H9 (cell line): Measurements from ENCODE around the gene WDR91. TPM values are rescaled to one million over a fixed set of nuclear protein-coding genes. Genes with fewer than 3 reads are reported as not detected.

Experiments
- DNase-seq: peaks from one replicate; pipeline ENCODE4 v3.0.0-alpha.2; 2017
- H2AFZ ChIP-seq: one replicate; pipeline ENCODE4 v1.6.1; 2013; ENCODE audit warnings: mild to moderate bottlenecking, low read length, control low read depth, moderate library complexity
- H2AK5ac ChIP-seq: 2 replicates; pipeline ENCODE4 v1.6.1; 2013; ENCODE audit warnings: low read length, control low read depth, mixed read lengths; ENCODE audit not compliant: insufficient read length
- H2BK120ac ChIP-seq: one replicate; pipeline ENCODE4 v1.6.1; 2013; ENCODE audit warnings: low read depth, mild to moderate bottlenecking, low read length, control low read depth, inconsistent platforms; ENCODE audit not compliant: poor library complexity, severe bottlenecking
- H2BK12ac ChIP-seq: 2 replicates; pipeline ENCODE4 v1.6.1; 2013; ENCODE audit warnings: low read length, control low read depth, mixed read lengths, low read depth; ENCODE audit not compliant: insufficient read length
- H2BK15ac ChIP-seq: 2 replicates; pipeline ENCODE4 v1.6.1; 2013; ENCODE audit warnings: low read depth, low read length, control low read depth
- H2BK20ac ChIP-seq: one replicate; pipeline ENCODE4 v1.6.1; 2013; ENCODE audit warnings: low read depth, mild to moderate bottlenecking, low read length, control low read depth, inconsistent platforms; ENCODE audit not compliant: poor library complexity, severe bottlenecking
- H2BK5ac ChIP-seq: 2 replicates; pipeline ENCODE4 v1.6.1; 2013; ENCODE audit warnings: low read length, control low read depth, mixed read lengths; ENCODE audit not compliant: insufficient read length
- H3K14ac ChIP-seq: 2 replicates; pipeline ENCODE4 v1.6.1; 2013; ENCODE audit warnings: low read length, control low read depth; ENCODE audit not compliant: insufficient read depth
- H3K18ac ChIP-seq: 2 replicates; pipeline ENCODE4 v1.6.1; 2013; ENCODE audit warnings: low read depth, mild to moderate bottlenecking, mixed read lengths, low read length, control low read depth; ENCODE audit not compliant: insufficient read length
- H3K23ac ChIP-seq: 2 replicates; pipeline ENCODE4 v1.6.1; 2013; ENCODE audit warnings: low read length, control low read depth, mixed read lengths, low read depth; ENCODE audit not compliant: insufficient read length
- H3K23me2 ChIP-seq: 2 replicates; pipeline ENCODE4 v1.6.1; 2013; ENCODE audit warnings: low read depth, mild to moderate bottlenecking, mixed read lengths, low read length, control low read depth; ENCODE audit not compliant: insufficient read length, poor library complexity, severe bottlenecking
- H3K27ac ChIP-seq: 2 replicates; pipeline ENCODE4 v1.5.1; 2013; ENCODE audit warnings: low read length, control low read depth, mixed read lengths, low read depth; ENCODE audit not compliant: insufficient read length
- H3K27me3 ChIP-seq: 2 replicates; pipeline ENCODE4 v1.6.1; 2013; ENCODE audit warnings: low read length, control low read depth, inconsistent platforms; ENCODE audit not compliant: insufficient read depth
- H3K4ac ChIP-seq: 2 replicates; pipeline ENCODE4 v1.6.1; 2013; ENCODE audit warnings: low read depth, mild to moderate bottlenecking, control low read depth, inconsistent platforms, low read length, moderate library complexity
- H3K4me1 ChIP-seq: 2 replicates; pipeline ENCODE4 v1.6.1; 2013; ENCODE audit warnings: low read length, control low read depth, inconsistent platforms; ENCODE audit not compliant: insufficient read depth
- H3K4me2 ChIP-seq: 2 replicates; pipeline ENCODE4 v1.6.1; 2013; ENCODE audit warnings: low read length, control low read depth, mixed read lengths; ENCODE audit not compliant: insufficient read length, insufficient read depth
- H3K56ac ChIP-seq: 2 replicates; pipeline ENCODE4 v1.6.1; 2013; ENCODE audit warnings: low read depth, mild to moderate bottlenecking, mixed read lengths, low read length, control low read depth; ENCODE audit not compliant: insufficient read length
- H3K79me1 ChIP-seq: 2 replicates; pipeline ENCODE4 v1.6.1; 2013; ENCODE audit warnings: low read depth, mild to moderate bottlenecking, moderate library complexity, low read length, control low read depth, inconsistent platforms; ENCODE audit not compliant: insufficient read depth, poor library complexity, severe bottlenecking
- H3K79me2 ChIP-seq: 2 replicates; pipeline ENCODE4 v1.6.1; 2013; ENCODE audit warnings: low read length, control low read depth, inconsistent platforms; ENCODE audit not compliant: insufficient read depth
- H3K9ac ChIP-seq: 2 replicates; pipeline ENCODE4 v1.6.1; 2013; ENCODE audit warnings: low read length, control low read depth, mixed read lengths; ENCODE audit not compliant: insufficient read length; ENCODE audit errors: extremely low read depth
- H3K9me3 ChIP-seq: one replicate; pipeline ENCODE4 v1.6.1; 2013; ENCODE audit warnings: low read depth, low read length, inconsistent platforms; ENCODE audit not compliant: control insufficient read depth
- H3T11ph ChIP-seq: one replicate; pipeline ENCODE4 v1.6.1; 2013; ENCODE audit warnings: mild to moderate bottlenecking, low read length, control low read depth, inconsistent platforms
- H4K20me1 ChIP-seq: one replicate; pipeline ENCODE4 v1.6.1; 2013; ENCODE audit not compliant: control insufficient read depth, insufficient read length, insufficient read depth
- H4K5ac ChIP-seq: 2 replicates; pipeline ENCODE4 v1.6.1; 2013; ENCODE audit warnings: low read depth, mild to moderate bottlenecking, mixed read lengths, low read length, control low read depth; ENCODE audit not compliant: insufficient read length
- H4K8ac ChIP-seq: replicated peaks from 2 replicates; pipeline ENCODE4 v1.6.1; 2013; ENCODE audit warnings: low read length, control low read depth, mixed read lengths, low read depth; ENCODE audit not compliant: insufficient read length
- H4K91ac ChIP-seq: 2 replicates; pipeline ENCODE4 v1.6.1; 2013; ENCODE audit warnings: low read depth, mild to moderate bottlenecking, moderate library complexity, mixed read lengths, low read length, control low read depth; ENCODE audit not compliant: insufficient read length
- H3K27ac Mint-ChIP-seq, 3 experiments: 2 replicates in 2 of 3; 3 replicates in 1 of 3; pipeline ENCODE4 v1.8.0; 2020 to 2021; ENCODE audit warnings: mixed read lengths in 3 of 3, mild to moderate bottlenecking in 1 of 3, moderate library complexity in 1 of 3
- H3K27me3 Mint-ChIP-seq: 2 replicates; pipeline ENCODE4 v1.8.0; 2021; ENCODE audit warnings: low read depth, mild to moderate bottlenecking, moderate library complexity, mixed read lengths
- H3K36me3 Mint-ChIP-seq, 3 experiments: 2 replicates in 2 of 3; 3 replicates in 1 of 3; pipeline ENCODE4 v1.8.0; 2020 to 2021; ENCODE audit warnings: low read depth in 3 of 3, mixed read lengths in 3 of 3; ENCODE audit not compliant: insufficient read depth in 1 of 3
- H3K4me1 Mint-ChIP-seq, 2 experiments: 2 replicates each; pipeline ENCODE4 v1.8.0; 2020; ENCODE audit warnings: mixed read lengths in 2 of 2
- H3K4me3 Mint-ChIP-seq, 2 experiments: 2 replicates in 1 of 2; 3 replicates in 1 of 2; pipeline ENCODE4 v1.8.0; 2020 to 2021; ENCODE audit warnings: mild to moderate bottlenecking in 2 of 2, mixed read lengths in 2 of 2, moderate library complexity in 1 of 2
- H3K9me3 Mint-ChIP-seq, 2 experiments: 2 replicates in 1 of 2; 3 replicates in 1 of 2; pipeline ENCODE4 v1.8.0; 2020; ENCODE audit warnings: mild to moderate bottlenecking in 2 of 2, mixed read lengths in 2 of 2, moderate library complexity in 1 of 2
- CTCF ChIP-seq: fragments of 200-600 bp; sonication (generic); conservative IDR thresholded peaks from 3 replicates; pipeline ENCODE4 v1.8.0; 2021; ENCODE audit warnings: antibody characterized with exemption, mild to moderate bottlenecking
- WGBS: extraction: QIAGEN DNeasy Blood & Tissue Kit; methylation state at CpG from one replicate; pipeline ENCODE4 v1.1.7; 2013; ENCODE audit warnings: missing lambda C conversion rate, low lambda C conversion rate, mixed read lengths; ENCODE audit not compliant: insufficient read length; ENCODE audit errors: extremely low coverage; 5-methylcytosine and 5-hydroxymethylcytosine counted together
- total RNA-seq: library from RNA; stranded (reverse); gene quantifications from 2 replicates; pipeline ENCODE4 v1.2.1, GENCODE V29; 2021

The WDR91 gene
- total RNA-seq, 1 experiment from 2014 or later = 9.4 TPM

- no peak overlapping the region for H3K56ac ChIP-seq
- H2BK15ac ChIP-seq = no peak overlapping the region
- H3K9ac ChIP-seq = no peak overlapping the region
- no peak overlapping the region for H2BK120ac ChIP-seq
- no peaks in the 10 kb centered on the region for H3K27me3 ChIP-seq
- H3K36me3 Mint-ChIP-seq = peaks cover 47 to 56% (median 55%) of the 10 kb centered on the region in 3 experiments; a peak in 6 of 7 replicates
- H2BK12ac ChIP-seq = no peak overlapping the region
- peak overlapping the region in 1 of 2 experiments; percentile 84; a peak in 2 of 5 replicates for H3K4me3 Mint-ChIP-seq
- H2AK5ac ChIP-seq = no peak overlapping the region
- no peak overlapping the region for H3K4me2 ChIP-seq
- peaks cover 8% of the 10 kb centered on the region for H3K23me2 ChIP-seq
- WGBS = no CpG with 5 or more reads among the region's 13 CpGs
- no peaks in the 10 kb centered on the region for H4K20me1 ChIP-seq
- no peak for TF ChIP-seq CTCF
- H2AFZ ChIP-seq = no peak overlapping the region
- H3K27ac ChIP-seq = no peak overlapping the region
- H3K27ac Mint-ChIP-seq = peak overlapping the region; percentile 44 to 95 (median 80); a peak in 5 of 7 replicates
- H3T11ph ChIP-seq = no peak overlapping the region
- no peak for DNase-seq
- peaks cover 0 to 5% of the 10 kb centered on the region in 2 experiments; a peak in 2 of 5 replicates for H3K9me3 Mint-ChIP-seq
- H3K18ac ChIP-seq = no peak overlapping the region
- H3K4me1 ChIP-seq = 0 out of 2 replicates have a peak, but pooled peaks cover 2% of the 10 kb centered on the region
- no peak overlapping the region for H3K23ac ChIP-seq
- H4K8ac ChIP-seq = no peak overlapping the region
- no peak overlapping the region for H3K4ac ChIP-seq
- H3K27me3 Mint-ChIP-seq = no peaks in the 10 kb centered on the region
- no peaks in the 10 kb centered on the region; the same call in 1 of the 2 replicates for H3K79me2 ChIP-seq
- H3K14ac ChIP-seq = no peak overlapping the region
- peaks cover 27 to 30% of the 10 kb centered on the region in 2 experiments for H3K4me1 Mint-ChIP-seq
- H2BK5ac ChIP-seq = no peak overlapping the region
- no peak overlapping the region for H4K91ac ChIP-seq
- H2BK20ac ChIP-seq = no peak overlapping the region
- H3K79me1 ChIP-seq = no peaks in the 10 kb centered on the region
- no peaks in the 10 kb centered on the region for H3K9me3 ChIP-seq
- H4K5ac ChIP-seq = no peak overlapping the region
Measured at GRCh38 chr7:135168489-135169140, 42.7 kb downstream of the WDR91 start.
